OCI-LY3 (cell line): Measurements from ENCODE around the gene CMIP.

Source experiments
- H2AFZ ChIP-seq: fragments of 200-600, 300-600 bp; shearing (Covaris generic); 2 replicates; pipeline ENCODE4 v1.6.0; 2014; ENCODE audit warnings: antibody characterized with exemption, low read depth, low read length
- H3K27ac ChIP-seq: fragments of 200-600, 300-600 bp; sonication (generic); 2 replicates; pipeline ENCODE4 v1.5.1; 2014; ENCODE audit warnings: mild to moderate bottlenecking, low read length, moderate library complexity, mixed read lengths
- H3K27me3 ChIP-seq: fragments of 200-600, 300-600 bp; sonication (generic); 2 replicates; pipeline ENCODE4 v1.6.1; 2014; ENCODE audit warnings: low read depth, low read length, mixed read lengths
- H3K36me3 ChIP-seq: fragments of 200-600, 300-600 bp; sonication (generic); replicated peaks from 2 replicates; pipeline ENCODE3; 2014; ENCODE audit warnings: low read depth, low read length, mixed read lengths
- H3K4me1 ChIP-seq: fragments of 300-600, 200-600 bp; sonication (generic); 2 replicates; pipeline ENCODE4 v1.6.1; 2014; ENCODE audit warnings: low read length, mixed read lengths
- H3K4me2 ChIP-seq: fragments of 200-600, 300-600 bp; sonication (generic); 2 replicates; pipeline ENCODE4 v1.6.1; 2014; ENCODE audit warnings: low read length, mixed read lengths
- H3K4me3 ChIP-seq: fragments of 300-600, 200-600 bp; sonication (generic); 2 replicates; pipeline ENCODE4 v1.5.1; 2014; ENCODE audit warnings: antibody characterized with exemption, mild to moderate bottlenecking, low read length, moderate library complexity
- H3K79me2 ChIP-seq: fragments of 300-600, 200-600 bp; shearing (Covaris generic); 2 replicates; pipeline ENCODE4 v1.6.1; 2014; ENCODE audit warnings: mild to moderate bottlenecking, low read length, mixed read lengths
- H3K9ac ChIP-seq: fragments of 300-600, 200-600 bp; shearing (Covaris generic); 2 replicates; pipeline ENCODE4 v1.6.0; 2014; ENCODE audit warnings: mild to moderate bottlenecking, low read length, moderate library complexity
- H3K9me3 ChIP-seq: fragments of 200-600, 300-600 bp; shearing (Covaris generic); 2 replicates; pipeline ENCODE4 v1.6.1; 2014; ENCODE audit warnings: low read length, mixed read lengths; ENCODE audit not compliant: insufficient read depth
- H4K20me1 ChIP-seq: fragments of 200-600, 300-600 bp; sonication (generic); 2 replicates; pipeline ENCODE4 v1.6.1; 2016; ENCODE audit warnings: low read length, mixed read lengths; ENCODE audit not compliant: insufficient read depth
- EZH2phosphoT487 ChIP-seq: fragments of 200-600 bp; shearing (Covaris generic); IDR thresholded peaks from 2 replicates; pipeline ENCODE4 v1.6.1; 2018; ENCODE audit warnings: antibody characterized with exemption, mixed run types, low read depth
- TF ChIP-seq, protein P1 (sequence below): fragments of 200-600, 300-600 bp; sonication (generic); IDR thresholded peaks from 2 replicates; pipeline ENCODE4 v1.5.1; 2014; ENCODE audit warnings: antibody characterized with exemption, low read length, low read depth

Gene CMIP

DNA sequence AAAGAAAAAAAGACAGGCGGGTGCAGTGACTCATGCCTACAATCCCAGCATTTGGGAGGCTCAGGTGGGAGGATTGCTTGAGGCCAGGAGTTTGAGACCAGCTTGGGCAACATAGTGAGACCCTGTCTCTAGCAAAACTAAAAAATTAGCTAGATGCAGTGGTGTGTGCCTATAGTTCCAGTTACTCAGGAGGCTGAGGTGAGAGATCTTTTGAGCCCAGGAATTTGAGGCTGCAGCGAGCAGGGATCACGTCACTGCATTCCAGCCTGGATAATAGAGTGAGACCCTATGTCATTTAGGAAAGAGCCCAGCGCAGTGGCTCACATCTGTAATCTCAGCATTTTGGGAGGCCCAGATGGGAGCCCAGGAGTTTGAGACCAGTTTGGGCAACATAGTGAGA is 126.6 kb downstream of the CMIP start:
- Histone ChIP-seq H3K4me2 (no peak overlapping the region), H2AFZ (no peak overlapping the region), H3K4me3 (no peak overlapping the region), H3K36me3 (peaks cover 2% of the 10 kb centered on the region), H3K9me3 (no peaks in the 10 kb centered on the region), H3K9ac (no peak overlapping the region), H3K79me2 (peaks cover 70% of the 10 kb centered on the region), H3K27me3 (no peaks in the 10 kb centered on the region), H3K27ac (no peak overlapping the region), H4K20me1 (peaks cover 87% of the 10 kb centered on the region), H3K4me1 (peaks cover 21% of the 10 kb centered on the region)
- TF ChIP-seq EZH2phosphoT487 = no peak
- TF ChIP-seq, protein P1, sequence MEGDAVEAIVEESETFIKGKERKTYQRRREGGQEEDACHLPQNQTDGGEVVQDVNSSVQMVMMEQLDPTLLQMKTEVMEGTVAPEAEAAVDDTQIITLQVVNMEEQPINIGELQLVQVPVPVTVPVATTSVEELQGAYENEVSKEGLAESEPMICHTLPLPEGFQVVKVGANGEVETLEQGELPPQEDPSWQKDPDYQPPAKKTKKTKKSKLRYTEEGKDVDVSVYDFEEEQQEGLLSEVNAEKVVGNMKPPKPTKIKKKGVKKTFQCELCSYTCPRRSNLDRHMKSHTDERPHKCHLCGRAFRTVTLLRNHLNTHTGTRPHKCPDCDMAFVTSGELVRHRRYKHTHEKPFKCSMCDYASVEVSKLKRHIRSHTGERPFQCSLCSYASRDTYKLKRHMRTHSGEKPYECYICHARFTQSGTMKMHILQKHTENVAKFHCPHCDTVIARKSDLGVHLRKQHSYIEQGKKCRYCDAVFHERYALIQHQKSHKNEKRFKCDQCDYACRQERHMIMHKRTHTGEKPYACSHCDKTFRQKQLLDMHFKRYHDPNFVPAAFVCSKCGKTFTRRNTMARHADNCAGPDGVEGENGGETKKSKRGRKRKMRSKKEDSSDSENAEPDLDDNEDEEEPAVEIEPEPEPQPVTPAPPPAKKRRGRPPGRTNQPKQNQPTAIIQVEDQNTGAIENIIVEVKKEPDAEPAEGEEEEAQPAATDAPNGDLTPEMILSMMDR = no peak

DNA sequence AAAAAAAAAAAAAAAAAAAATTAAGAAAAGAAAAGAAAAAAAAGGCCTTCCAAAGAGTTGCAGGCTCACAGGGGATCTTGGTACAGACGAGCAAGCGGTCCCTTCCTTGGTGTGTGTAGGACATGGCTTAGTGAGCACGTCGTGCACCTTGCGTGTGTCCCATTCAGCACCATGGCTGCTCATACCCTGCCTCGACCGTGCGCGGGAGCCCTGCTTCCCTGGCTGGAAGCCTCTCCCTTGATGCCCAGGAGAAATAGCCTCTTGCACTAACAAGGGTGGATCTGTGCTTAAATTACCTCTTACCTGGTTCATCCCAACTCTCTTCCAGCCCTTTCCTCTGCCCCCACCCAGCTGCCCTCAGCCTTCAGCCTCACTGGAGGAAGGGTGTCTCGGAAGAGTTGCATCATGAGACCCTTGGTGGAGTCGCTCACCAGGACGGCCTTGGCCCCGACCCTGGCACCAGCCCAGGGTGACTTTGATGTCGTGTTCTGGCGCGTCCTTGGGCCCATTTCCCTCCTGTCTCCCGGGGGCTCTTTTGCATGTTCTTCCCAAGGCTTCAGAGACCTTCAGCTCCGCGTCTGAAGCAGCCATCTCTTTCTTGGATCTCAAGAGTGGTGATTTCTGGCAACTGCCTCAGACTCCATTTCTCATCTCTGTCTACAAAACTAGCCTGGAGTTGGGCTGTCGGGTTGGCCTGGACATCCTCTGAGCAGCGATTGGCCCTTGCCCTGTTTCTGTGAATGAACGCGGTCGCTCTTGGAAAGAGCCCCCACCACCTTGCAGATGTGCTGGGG is 127.2 kb downstream of the CMIP start:
- TF ChIP-seq, protein P1 = no peak
- no peak for TF ChIP-seq EZH2phosphoT487
- Histone ChIP-seq H3K27ac (no peak overlapping the region), H3K9me3 (no peaks in the 10 kb centered on the region), H3K79me2 (peaks cover 65% of the 10 kb centered on the region), H3K4me1 (peaks cover 21% of the 10 kb centered on the region), H3K9ac (no peak overlapping the region), H2AFZ (no peak overlapping the region), H3K27me3 (no peaks in the 10 kb centered on the region), H3K4me3 (no peak overlapping the region), H3K4me2 (no peak overlapping the region), H3K36me3 (no peaks in the 10 kb centered on the region), H4K20me1 (peaks cover 85% of the 10 kb centered on the region)

DNA sequence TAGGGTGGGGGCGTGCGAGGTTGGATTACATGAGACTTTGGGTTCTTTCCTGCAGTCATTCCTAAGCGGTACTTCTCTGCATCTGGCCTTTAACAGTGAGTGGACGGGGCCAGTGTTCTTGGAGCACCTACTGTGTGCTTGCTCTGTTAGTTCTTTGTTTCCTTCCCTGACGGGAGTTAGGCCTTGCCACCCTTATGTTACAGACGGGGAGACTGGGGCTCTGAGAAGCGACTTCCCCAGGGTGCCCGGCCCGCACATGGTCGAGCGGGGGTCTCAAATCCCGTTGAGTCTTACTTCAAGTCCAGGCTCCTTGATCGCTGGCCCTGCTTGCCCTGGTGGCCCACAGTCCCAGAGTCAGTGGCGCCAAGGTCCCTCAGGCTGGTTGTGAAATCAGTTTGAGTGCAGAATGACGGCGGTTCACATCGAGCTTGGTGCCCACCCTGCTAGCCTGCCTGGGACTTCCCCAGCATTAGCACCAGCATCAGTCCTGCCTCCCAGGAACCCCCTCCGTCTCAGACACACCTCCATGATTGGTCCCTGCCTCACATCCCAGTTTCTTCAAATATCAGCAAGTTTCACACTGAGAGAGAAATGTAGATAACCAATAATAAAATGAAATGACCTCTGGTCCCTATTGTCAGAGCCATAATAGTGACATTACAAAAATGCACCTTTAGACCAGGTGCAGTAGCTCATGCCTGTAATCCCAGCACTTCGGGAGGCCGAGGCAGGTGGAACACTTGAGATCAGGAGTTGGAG is 128.0 kb downstream of the CMIP start:
- Histone ChIP-seq H3K9me3 (no peaks in the 10 kb centered on the region), H3K9ac (no peak overlapping the region), H3K4me2 (no peak overlapping the region), H3K79me2 (peaks cover 57% of the 10 kb centered on the region), H3K4me3 (no peak overlapping the region), H3K4me1 (peaks cover 21% of the 10 kb centered on the region), H4K20me1 (peaks cover 77% of the 10 kb centered on the region), H3K27ac (no peak overlapping the region), H3K36me3 (no peaks in the 10 kb centered on the region), H3K27me3 (no peaks in the 10 kb centered on the region), H2AFZ (no peak overlapping the region)
- no peak for TF ChIP-seq EZH2phosphoT487
- TF ChIP-seq, protein P1 = no peak

DNA sequence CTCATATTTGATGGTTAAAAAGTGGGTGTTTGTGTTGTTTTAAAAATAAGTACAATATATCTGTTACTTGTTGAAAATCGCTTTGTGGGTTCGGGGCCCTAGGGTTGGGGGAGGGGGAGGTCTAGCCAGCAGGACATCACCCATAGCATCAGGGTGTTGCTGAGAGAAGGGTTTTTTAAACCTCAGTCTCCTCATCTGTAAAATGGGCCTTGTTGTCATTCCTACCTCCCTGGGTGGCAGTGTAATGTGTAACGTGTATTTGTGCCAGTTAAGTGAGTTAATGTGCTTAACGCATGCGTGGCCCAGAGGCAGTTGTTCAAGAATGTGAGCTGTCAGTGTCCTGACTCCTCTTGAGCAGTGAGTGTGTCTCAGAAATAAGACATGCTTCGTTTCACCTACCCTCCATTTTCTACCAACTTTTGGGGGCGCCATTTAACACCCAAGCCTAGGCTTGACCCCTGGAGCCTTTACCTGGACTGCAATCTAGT is 129.0 kb downstream of the CMIP start:
- peaks cover 15% of the 10 kb centered on the region for H3K4me1 ChIP-seq
- no peaks in the 10 kb centered on the region for H3K27me3 ChIP-seq
- no peak overlapping the region for H3K4me2 ChIP-seq
- H4K20me1 ChIP-seq = peaks cover 73% of the 10 kb centered on the region
- H2AFZ ChIP-seq = no peak overlapping the region
- H3K9me3 ChIP-seq = no peaks in the 10 kb centered on the region
- no peak overlapping the region for H3K27ac ChIP-seq
- H3K9ac ChIP-seq = no peak overlapping the region
- no peak overlapping the region for H3K4me3 ChIP-seq
- no peaks in the 10 kb centered on the region for H3K36me3 ChIP-seq
- TF ChIP-seq, protein P1 = no peak
- TF ChIP-seq EZH2phosphoT487 = no peak
- H3K79me2 ChIP-seq = peaks cover 54% of the 10 kb centered on the region
